Panc1 (cell line): Measurements from ENCODE around the gene SUPT20H.

ENCODE experiments used
- POLR2AphosphoS5 ChIP-seq: IDR thresholded peaks from 2 replicates; pipeline ENCODE4 v1.6.1; 2012; ENCODE audit warnings: mild to moderate bottlenecking, low read depth, low read length, moderate library complexity
- SIN3A ChIP-seq: IDR thresholded peaks from 2 replicates; pipeline ENCODE4 v1.6.1; 2012; ENCODE audit warnings: low read depth, mild to moderate bottlenecking, low read length, moderate library complexity, borderline replicate concordance; ENCODE audit not compliant: insufficient read depth
- TCF7L2 ChIP-seq: IDR thresholded peaks from 2 replicates; pipeline ENCODE4 v1.6.1; 2011; ENCODE audit warnings: mild to moderate bottlenecking, low read depth, low read length, inconsistent platforms
- TF ChIP-seq, protein P1 (sequence below): fragments of 450-650 bp; IDR thresholded peaks from 2 replicates; pipeline ENCODE4 v1.5.1; 2017; ENCODE audit warnings: mild to moderate bottlenecking
- TF ChIP-seq, protein P2 (sequence below), 2 experiments: IDR thresholded peaks; 2 replicates each; pipeline ENCODE4 v1.6.1; 2011 to 2012; ENCODE audit warnings: low read depth in 2 of 2, control low read depth in 1 of 2, low read length in 1 of 2, mild to moderate bottlenecking in 1 of 2, moderate library complexity in 1 of 2; ENCODE audit not compliant: insufficient read depth in 1 of 2

DNA sequence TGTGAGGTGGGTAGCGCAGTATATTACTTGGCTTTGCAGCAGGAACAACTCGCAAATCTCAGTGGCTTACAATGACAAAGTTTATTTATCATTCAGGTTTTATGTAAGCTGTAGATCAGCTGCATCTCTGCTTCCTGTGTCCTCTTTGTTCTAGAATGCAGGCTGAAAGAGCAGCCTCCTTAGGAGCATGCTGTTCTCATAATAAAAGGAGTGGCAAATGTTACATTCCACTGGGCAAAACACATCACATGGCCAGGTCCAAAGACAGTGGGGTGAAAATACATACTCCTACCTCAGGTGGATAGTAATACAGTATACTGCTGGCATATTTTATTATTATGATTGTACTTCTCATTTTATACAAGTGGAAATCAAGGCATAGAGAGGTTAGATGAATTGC, 47.2 kb upstream of the SUPT20H start:
- TF ChIP-seq, protein P1, sequence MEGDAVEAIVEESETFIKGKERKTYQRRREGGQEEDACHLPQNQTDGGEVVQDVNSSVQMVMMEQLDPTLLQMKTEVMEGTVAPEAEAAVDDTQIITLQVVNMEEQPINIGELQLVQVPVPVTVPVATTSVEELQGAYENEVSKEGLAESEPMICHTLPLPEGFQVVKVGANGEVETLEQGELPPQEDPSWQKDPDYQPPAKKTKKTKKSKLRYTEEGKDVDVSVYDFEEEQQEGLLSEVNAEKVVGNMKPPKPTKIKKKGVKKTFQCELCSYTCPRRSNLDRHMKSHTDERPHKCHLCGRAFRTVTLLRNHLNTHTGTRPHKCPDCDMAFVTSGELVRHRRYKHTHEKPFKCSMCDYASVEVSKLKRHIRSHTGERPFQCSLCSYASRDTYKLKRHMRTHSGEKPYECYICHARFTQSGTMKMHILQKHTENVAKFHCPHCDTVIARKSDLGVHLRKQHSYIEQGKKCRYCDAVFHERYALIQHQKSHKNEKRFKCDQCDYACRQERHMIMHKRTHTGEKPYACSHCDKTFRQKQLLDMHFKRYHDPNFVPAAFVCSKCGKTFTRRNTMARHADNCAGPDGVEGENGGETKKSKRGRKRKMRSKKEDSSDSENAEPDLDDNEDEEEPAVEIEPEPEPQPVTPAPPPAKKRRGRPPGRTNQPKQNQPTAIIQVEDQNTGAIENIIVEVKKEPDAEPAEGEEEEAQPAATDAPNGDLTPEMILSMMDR, result no peak
- TF ChIP-seq TCF7L2 (no peak), SIN3A (no peak), POLR2AphosphoS5 (no peak)
- TF ChIP-seq, protein P2, sequence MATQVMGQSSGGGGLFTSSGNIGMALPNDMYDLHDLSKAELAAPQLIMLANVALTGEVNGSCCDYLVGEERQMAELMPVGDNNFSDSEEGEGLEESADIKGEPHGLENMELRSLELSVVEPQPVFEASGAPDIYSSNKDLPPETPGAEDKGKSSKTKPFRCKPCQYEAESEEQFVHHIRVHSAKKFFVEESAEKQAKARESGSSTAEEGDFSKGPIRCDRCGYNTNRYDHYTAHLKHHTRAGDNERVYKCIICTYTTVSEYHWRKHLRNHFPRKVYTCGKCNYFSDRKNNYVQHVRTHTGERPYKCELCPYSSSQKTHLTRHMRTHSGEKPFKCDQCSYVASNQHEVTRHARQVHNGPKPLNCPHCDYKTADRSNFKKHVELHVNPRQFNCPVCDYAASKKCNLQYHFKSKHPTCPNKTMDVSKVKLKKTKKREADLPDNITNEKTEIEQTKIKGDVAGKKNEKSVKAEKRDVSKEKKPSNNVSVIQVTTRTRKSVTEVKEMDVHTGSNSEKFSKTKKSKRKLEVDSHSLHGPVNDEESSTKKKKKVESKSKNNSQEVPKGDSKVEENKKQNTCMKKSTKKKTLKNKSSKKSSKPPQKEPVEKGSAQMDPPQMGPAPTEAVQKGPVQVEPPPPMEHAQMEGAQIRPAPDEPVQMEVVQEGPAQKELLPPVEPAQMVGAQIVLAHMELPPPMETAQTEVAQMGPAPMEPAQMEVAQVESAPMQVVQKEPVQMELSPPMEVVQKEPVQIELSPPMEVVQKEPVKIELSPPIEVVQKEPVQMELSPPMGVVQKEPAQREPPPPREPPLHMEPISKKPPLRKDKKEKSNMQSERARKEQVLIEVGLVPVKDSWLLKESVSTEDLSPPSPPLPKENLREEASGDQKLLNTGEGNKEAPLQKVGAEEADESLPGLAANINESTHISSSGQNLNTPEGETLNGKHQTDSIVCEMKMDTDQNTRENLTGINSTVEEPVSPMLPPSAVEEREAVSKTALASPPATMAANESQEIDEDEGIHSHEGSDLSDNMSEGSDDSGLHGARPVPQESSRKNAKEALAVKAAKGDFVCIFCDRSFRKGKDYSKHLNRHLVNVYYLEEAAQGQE (IDR thresholded peaks at IDR 0.05; ENCODE audit: insufficient read depth in 1 of 2, low read depth in 2 of 2, low read length in 1 of 2), result no peak
